HCT116 (cell line): ENCODE measurements around the gene KBTBD2. TPM values are rescaled to one million over a fixed set of nuclear protein-coding genes. Genes with fewer than 3 reads are reported as not detected.

Source experiments
- ATAC-seq: fragments of 200-7000 bp; cut with Tn5 transposase; 2 replicates; pipeline ENCODE4 v1.9.1; 2020; ENCODE audit warnings: mild to moderate bottlenecking, moderate library complexity
- BruUV-seq: library from RNA; stranded (reverse); fragments of 400-500 nt; replicated peaks from 2 replicates; lab custom pipeline; 2021; lab: Mats Ljungman, UMichigan
- CTCF ChIA-PET: fragments of 300-600 bp; sonication (Branson Sonifier 250); formaldehyde crosslinking; loops from one replicate; lab custom pipeline; 2021; ENCODE audit warnings: antibody characterized with exemption; lab: Charles Lee
- POLR2A ChIA-PET: fragments of 300-600, 350-600 bp; sonication (Branson Sonifier 250); formaldehyde crosslinking; loops from one replicate; lab custom pipeline; 2021; ENCODE audit warnings: antibody characterized with exemption; lab: Charles Lee
- RAD21 ChIA-PET, 2 experiments: fragments of 300-600 bp; sonication (Branson Sonifier 250); formaldehyde crosslinking; loops; one replicate each; lab custom pipeline; 2023; ENCODE audit warnings: low total read pairs in 2 of 2; ENCODE audit not compliant: uncharacterized antibody in 2 of 2, unreplicated experiment in 2 of 2, low non-redundant PET in 1 of 2; lab: Charles Lee
- DNase-seq: peaks from one replicate; pipeline ENCODE4 v3.0.0-alpha.2; 2010; ENCODE audit warnings: low read depth, low spot score
- H2AFZ ChIP-seq: fragments of 200-600 bp; shearing (Covaris generic), sonication (generic); 2 replicates; pipeline ENCODE4 v1.6.1; 2017; ENCODE audit warnings: low read depth, mixed run types, mixed read lengths, antibody characterized with exemption, low read length; ENCODE audit not compliant: poor library complexity, severe bottlenecking
- H3K27ac ChIP-seq: 2 replicates; pipeline ENCODE4 v1.5.1; 2012; ENCODE audit warnings: low read depth, low read length
- H3K27me3 ChIP-seq: fragments of 200-600 bp; sonication (generic); 2 replicates; pipeline ENCODE4 v1.6.1; 2016; ENCODE audit warnings: mixed run types, low read length, mixed read lengths; ENCODE audit not compliant: insufficient read depth
- H3K36me3 ChIP-seq, 2 experiments: fragments of 200-500 bp in 1 of 2; fragments of 200-600 bp in 1 of 2; sonication (Bioruptor generic) in 1 of 2; sonication (generic) in 1 of 2; 2 replicates each; pipeline versions ENCODE4 v1.5.1 to v1.6.1; 2014 to 2016; ENCODE audit warnings: low read length in 2 of 2, inconsistent platforms in 1 of 2, mixed read lengths in 1 of 2, mixed run types in 1 of 2; ENCODE audit not compliant: insufficient read depth in 2 of 2, control insufficient read depth in 1 of 2
- H3K4me1 ChIP-seq, 2 experiments: fragments of 200-600 bp in 1 of 2; sonication (generic) in 1 of 2; 2 replicates each; pipeline versions ENCODE4 v1.5.1 to v1.6.1; 2012 to 2017; ENCODE audit warnings: low read length in 2 of 2, inconsistent platforms in 1 of 2, mild to moderate bottlenecking in 1 of 2, mixed read lengths in 1 of 2, mixed run types in 1 of 2, moderate library complexity in 1 of 2; ENCODE audit not compliant: insufficient read depth in 2 of 2, control insufficient read depth in 1 of 2
- H3K4me2 ChIP-seq: fragments of 200-600 bp; sonication (generic); 2 replicates; pipeline ENCODE4 v1.6.1; 2017; ENCODE audit warnings: mixed run types, low read length, mixed read lengths
- H3K4me3 ChIP-seq, 2 experiments: fragments of 200-600 bp in 1 of 2; sonication (generic) in 1 of 2; replicated peaks in 1 of 2; 2 replicates each; pipeline ENCODE4 v1.5.1; 2011 to 2016; ENCODE audit warnings: low read length in 2 of 2, control low read depth in 1 of 2, low read depth in 1 of 2, mild to moderate bottlenecking in 1 of 2, mixed read lengths in 1 of 2, mixed run types in 1 of 2
- H3K79me2 ChIP-seq: fragments of 200-600 bp; sonication (generic); 2 replicates; pipeline ENCODE4 v1.6.1; 2017; ENCODE audit warnings: mild to moderate bottlenecking, mixed run types, low read length, moderate library complexity, mixed read lengths; ENCODE audit not compliant: insufficient read depth
- H3K9ac ChIP-seq: fragments of 200-600 bp; sonication (generic); 2 replicates; pipeline ENCODE4 v1.6.1; 2016; ENCODE audit warnings: low read length, mixed read lengths
- H3K9me2 ChIP-seq: fragments of 200-600 bp; sonication (generic), shearing (Covaris generic); 2 replicates; pipeline ENCODE4 v1.6.1; 2017; ENCODE audit warnings: mixed run types, mild to moderate bottlenecking, moderate library complexity; ENCODE audit not compliant: insufficient read depth
- H3K9me3 ChIP-seq, 2 experiments: fragments of 200-500 bp in 1 of 2; fragments of 200-600 bp in 1 of 2; sonication (Bioruptor generic) in 1 of 2; sonication (generic) in 1 of 2; 2 replicates each; pipeline ENCODE4 v1.6.1; 2014 to 2017; ENCODE audit warnings: low read length in 2 of 2, mixed read lengths in 2 of 2, inconsistent platforms in 1 of 2, low read depth in 1 of 2, mild to moderate bottlenecking in 1 of 2, mixed run types in 1 of 2, moderate library complexity in 1 of 2; ENCODE audit not compliant: control insufficient read depth in 1 of 2, insufficient read depth in 1 of 2
- H4K20me1 ChIP-seq: fragments of 200-600 bp; sonication (generic), shearing (Covaris generic); 2 replicates; pipeline ENCODE4 v1.6.1; 2017; ENCODE audit warnings: mixed run types, mild to moderate bottlenecking, moderate library complexity; ENCODE audit not compliant: insufficient read depth
- CEBPB ChIP-seq: IDR thresholded peaks from 2 replicates; pipeline ENCODE4 v1.6.1; 2012; ENCODE audit warnings: low read depth
- EGR1 ChIP-seq: IDR thresholded peaks from 2 replicates; pipeline ENCODE4 v1.6.1; 2012; ENCODE audit warnings: low read depth
- ELF1 ChIP-seq: IDR thresholded peaks from 2 replicates; pipeline ENCODE4 v1.6.1; 2012; ENCODE audit warnings: low read depth, borderline replicate concordance
- FOSL1 ChIP-seq: IDR thresholded peaks from 2 replicates; pipeline ENCODE4 v1.6.1; 2012; ENCODE audit warnings: low read depth
- RAD21 ChIP-seq: IDR thresholded peaks from 2 replicates; pipeline ENCODE4 v1.6.1; 2012; ENCODE audit warnings: low read depth, mild to moderate bottlenecking
- SRF ChIP-seq: IDR thresholded peaks from 2 replicates; pipeline ENCODE4 v1.6.1; 2012; ENCODE audit warnings: low read depth
- YY1 ChIP-seq: IDR thresholded peaks from 2 replicates; pipeline ENCODE4 v1.6.1; 2011; ENCODE audit warnings: low read length, low read depth, moderate library complexity, mild to moderate bottlenecking; ENCODE audit not compliant: insufficient replicate concordance; ENCODE audit errors: extremely low read depth
- ZNF274 ChIP-seq: fragments of 200-500 bp; sonication (Bioruptor generic); IDR thresholded peaks from 2 replicates; pipeline ENCODE4 v1.6.1; 2014; ENCODE audit warnings: mild to moderate bottlenecking, low read depth, low read length, inconsistent platforms
- intact Hi-C: fragments of 100-400 bp; cut with micrococcal nuclease; formaldehyde crosslinking; loops from 2 replicates; pipeline ENCODE4 v1.10.0; 2022
- total RNA-seq: library from RNA; stranded (reverse); gene quantifications from one replicate; pipeline ENCODE4 v1.2.1, GENCODE V29; 2021; ENCODE audit not compliant: unreplicated experiment
- TF ChIP-seq, protein P1 (sequence below): IDR thresholded peaks from 2 replicates; pipeline ENCODE4 v1.6.1; 2011; ENCODE audit warnings: mild to moderate bottlenecking, low read length, moderate library complexity; ENCODE audit not compliant: insufficient replicate concordance; ENCODE audit errors: extremely low read depth
- TF ChIP-seq, protein P2 (sequence below), 3 experiments: fragments of 200-600 bp in 1 of 3; sonication (generic) in 1 of 3; IDR thresholded peaks in 2 of 3; conservative IDR thresholded peaks in 1 of 3; 2 replicates each; pipeline ENCODE4 v1.5.1; 2012 to 2017; ENCODE audit warnings: low read depth in 2 of 3, low read length in 2 of 3, antibody characterized with exemption in 1 of 3, borderline replicate concordance in 1 of 3, control low read depth in 1 of 3, mild to moderate bottlenecking in 1 of 3, mixed read lengths in 1 of 3, mixed run types in 1 of 3, moderate library complexity in 1 of 3; ENCODE audit not compliant: insufficient read depth in 1 of 3
- TF ChIP-seq, protein P3 (sequence below): IDR thresholded peaks from 2 replicates; pipeline ENCODE4 v1.6.1; 2012

The KBTBD2 gene
- total RNA-seq, 1 experiment from 2014 or later = 29.0 TPM

DNA sequence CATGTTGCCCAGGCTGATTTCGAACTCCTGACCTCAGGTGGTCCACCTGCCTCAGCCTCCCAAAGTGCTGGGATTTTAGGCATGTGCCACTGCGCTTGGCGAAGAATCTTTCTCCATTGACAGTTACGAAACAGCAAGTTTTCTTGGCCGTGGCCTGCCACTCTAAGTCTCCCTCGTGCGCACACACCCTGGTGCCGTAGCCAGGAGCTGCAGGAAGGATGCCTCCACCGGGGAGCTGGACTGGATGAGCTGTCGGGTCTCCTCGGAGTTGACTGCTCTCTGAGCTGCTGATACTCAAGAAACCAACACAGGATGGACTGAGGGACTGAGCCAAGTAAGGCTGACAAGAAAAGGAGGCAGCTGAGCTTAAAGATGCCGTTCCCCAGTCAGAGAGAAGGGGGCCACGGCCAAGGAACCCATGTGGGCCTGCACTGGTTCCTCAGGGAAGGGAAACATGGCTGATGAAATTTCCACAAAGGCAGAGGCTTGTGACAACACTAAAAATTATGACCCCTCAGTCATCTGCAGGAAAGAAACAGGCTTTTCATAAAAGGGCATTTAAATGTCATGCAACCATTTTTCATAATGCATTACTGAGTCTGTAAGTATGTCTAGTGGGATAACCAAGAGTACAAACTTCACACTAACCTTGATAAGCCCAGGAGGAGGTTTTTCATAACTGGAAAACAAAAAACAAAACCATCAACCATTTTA, 38.0 kb upstream of the KBTBD2 start (continued):
- TF ChIP-seq YY1 = no peak
- TF ChIP-seq, all 23 proteins: peak for 0

DNA sequence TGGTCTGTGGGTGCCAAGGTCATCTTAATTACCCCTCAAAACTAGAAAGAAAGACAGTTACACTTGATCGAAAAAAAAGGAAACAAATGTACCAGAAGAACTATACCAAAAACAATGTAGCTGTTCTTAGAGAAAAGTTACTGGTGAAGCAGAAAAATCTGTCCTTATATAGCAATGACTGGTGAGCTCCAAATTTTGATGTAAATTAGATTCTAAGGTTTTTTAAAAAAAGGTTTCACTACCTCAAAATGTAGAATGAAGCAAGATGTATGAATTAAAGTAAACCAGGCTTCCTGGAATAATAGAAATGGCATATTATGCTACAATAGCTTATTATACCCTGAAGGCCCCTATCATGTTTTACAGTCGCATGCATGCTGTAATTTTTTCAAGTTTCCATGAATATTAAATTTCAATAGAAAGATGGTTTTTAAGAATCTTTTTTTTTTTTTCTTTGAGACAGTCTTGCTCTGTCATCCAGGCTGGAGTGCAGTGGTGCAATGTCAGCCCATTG, 37.3 kb upstream of the KBTBD2 start:
- TF ChIP-seq FOSL1 = no peak
- no peak for TF ChIP-seq ELF1
- TF ChIP-seq ZNF274 = no peak
- TF ChIP-seq EGR1 = no peak
- CTCF ChIA-PET = no interaction called here
- H3K9me2 ChIP-seq = no peaks in the 10 kb centered on the region
- H3K9ac ChIP-seq = no peak overlapping the region
- H3K27ac ChIP-seq = no peak overlapping the region
- H3K36me3 ChIP-seq = peaks cover 18 to 21% of the 10 kb centered on the region in 2 experiments
- no peak overlapping the region for H2AFZ ChIP-seq
- H3K4me3 ChIP-seq = no peak overlapping the region
- ATAC-seq (no peak), DNase-seq (no peak)
- H3K79me2 ChIP-seq = peaks cover 17% of the 10 kb centered on the region; the same call in 1 of the 2 replicates
- POLR2A ChIA-PET = no interaction called here
- no peaks in the 10 kb centered on the region for H4K20me1 ChIP-seq
- H3K9me3 ChIP-seq = no peaks in the 10 kb centered on the region
- BruUV-seq = no TSS peak
- H3K4me2 ChIP-seq = no peak overlapping the region
- no peaks in the 10 kb centered on the region for H3K27me3 ChIP-seq
- RAD21 ChIA-PET = no interaction called here
- intact Hi-C loops = no loop called here
- H3K4me1 ChIP-seq = no peaks in the 10 kb centered on the region

DNA sequence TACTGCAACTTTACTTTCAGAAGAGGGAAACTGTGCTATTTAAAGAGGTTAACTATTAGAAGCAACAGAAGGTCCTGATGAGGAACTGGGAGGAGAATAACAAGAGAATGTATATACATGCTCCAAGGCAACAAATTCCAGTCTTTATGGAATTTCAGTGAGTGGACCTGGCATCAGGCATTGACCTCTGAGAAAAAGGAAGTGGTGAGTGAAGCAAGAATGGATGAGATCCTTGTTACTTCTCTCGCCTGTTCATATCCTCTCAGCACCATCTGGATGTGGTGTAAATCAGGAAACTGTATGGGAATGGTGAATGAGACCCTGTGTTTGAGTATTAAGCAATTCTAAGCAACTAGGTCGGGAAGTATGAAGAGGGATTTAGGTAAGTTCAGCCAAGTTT, 30.3 kb upstream of the KBTBD2 start:
- intact Hi-C loops = no loop called here
- DNase-seq = no peak
- H3K79me2 ChIP-seq = peaks cover 5% of the 10 kb centered on the region
- ChIA-PET CTCF (no interaction called here), POLR2A (interaction anchor here (0.6 kb wide), 1 partner anchor 15 kb away, joined by 3 read pairs; no protein-coding TSS in a partner anchor), RAD21 (no interaction called here)
- no peak for ATAC-seq
- no peaks in the 10 kb centered on the region for H4K20me1 ChIP-seq
- H3K4me2 ChIP-seq = no peak overlapping the region
- H3K9ac ChIP-seq = no peak overlapping the region
- TF ChIP-seq CEBPB = no peak
- no peak for TF ChIP-seq RAD21
- TF ChIP-seq, protein P1, sequence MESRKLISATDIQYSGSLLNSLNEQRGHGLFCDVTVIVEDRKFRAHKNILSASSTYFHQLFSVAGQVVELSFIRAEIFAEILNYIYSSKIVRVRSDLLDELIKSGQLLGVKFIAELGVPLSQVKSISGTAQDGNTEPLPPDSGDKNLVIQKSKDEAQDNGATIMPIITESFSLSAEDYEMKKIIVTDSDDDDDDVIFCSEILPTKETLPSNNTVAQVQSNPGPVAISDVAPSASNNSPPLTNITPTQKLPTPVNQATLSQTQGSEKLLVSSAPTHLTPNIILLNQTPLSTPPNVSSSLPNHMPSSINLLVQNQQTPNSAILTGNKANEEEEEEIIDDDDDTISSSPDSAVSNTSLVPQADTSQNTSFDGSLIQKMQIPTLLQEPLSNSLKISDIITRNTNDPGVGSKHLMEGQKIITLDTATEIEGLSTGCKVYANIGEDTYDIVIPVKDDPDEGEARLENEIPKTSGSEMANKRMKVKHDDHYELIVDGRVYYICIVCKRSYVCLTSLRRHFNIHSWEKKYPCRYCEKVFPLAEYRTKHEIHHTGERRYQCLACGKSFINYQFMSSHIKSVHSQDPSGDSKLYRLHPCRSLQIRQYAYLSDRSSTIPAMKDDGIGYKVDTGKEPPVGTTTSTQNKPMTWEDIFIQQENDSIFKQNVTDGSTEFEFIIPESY = no peak
- no peak for TF ChIP-seq ELF1
- TF ChIP-seq SRF = no peak
- TF ChIP-seq, protein P2, sequence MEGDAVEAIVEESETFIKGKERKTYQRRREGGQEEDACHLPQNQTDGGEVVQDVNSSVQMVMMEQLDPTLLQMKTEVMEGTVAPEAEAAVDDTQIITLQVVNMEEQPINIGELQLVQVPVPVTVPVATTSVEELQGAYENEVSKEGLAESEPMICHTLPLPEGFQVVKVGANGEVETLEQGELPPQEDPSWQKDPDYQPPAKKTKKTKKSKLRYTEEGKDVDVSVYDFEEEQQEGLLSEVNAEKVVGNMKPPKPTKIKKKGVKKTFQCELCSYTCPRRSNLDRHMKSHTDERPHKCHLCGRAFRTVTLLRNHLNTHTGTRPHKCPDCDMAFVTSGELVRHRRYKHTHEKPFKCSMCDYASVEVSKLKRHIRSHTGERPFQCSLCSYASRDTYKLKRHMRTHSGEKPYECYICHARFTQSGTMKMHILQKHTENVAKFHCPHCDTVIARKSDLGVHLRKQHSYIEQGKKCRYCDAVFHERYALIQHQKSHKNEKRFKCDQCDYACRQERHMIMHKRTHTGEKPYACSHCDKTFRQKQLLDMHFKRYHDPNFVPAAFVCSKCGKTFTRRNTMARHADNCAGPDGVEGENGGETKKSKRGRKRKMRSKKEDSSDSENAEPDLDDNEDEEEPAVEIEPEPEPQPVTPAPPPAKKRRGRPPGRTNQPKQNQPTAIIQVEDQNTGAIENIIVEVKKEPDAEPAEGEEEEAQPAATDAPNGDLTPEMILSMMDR (IDR thresholded peaks at IDR 0.05 in 2 of 3, conservative IDR thresholded peaks at IDR 0.05 in 1 of 3; ENCODE audit: borderline replicate concordance in 1 of 3, insufficient read depth in 1 of 3, low read depth in 2 of 3, low read length in 2 of 3) = no peak
- TF ChIP-seq, protein P3, sequence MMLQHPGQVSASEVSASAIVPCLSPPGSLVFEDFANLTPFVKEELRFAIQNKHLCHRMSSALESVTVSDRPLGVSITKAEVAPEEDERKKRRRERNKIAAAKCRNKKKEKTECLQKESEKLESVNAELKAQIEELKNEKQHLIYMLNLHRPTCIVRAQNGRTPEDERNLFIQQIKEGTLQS = no peak
- TF ChIP-seq ZNF274 = no peak
- H2AFZ ChIP-seq = no peak overlapping the region
- no peaks in the 10 kb centered on the region for H3K27me3 ChIP-seq
- no TSS peak for BruUV-seq
- no peaks in the 10 kb centered on the region for H3K9me3 ChIP-seq
- peaks cover 8 to 23% of the 10 kb centered on the region in 2 experiments; a peak in 3 of 4 replicates for H3K36me3 ChIP-seq
- H3K9me2 ChIP-seq = no peaks in the 10 kb centered on the region
- H3K27ac ChIP-seq = no peak overlapping the region
- no peak overlapping the region for H3K4me3 ChIP-seq
- H3K4me1 ChIP-seq = no peaks in the 10 kb centered on the region
